Panc1 (cell line): ENCODE data around the gene CCDC127. TPM values are rescaled to one million over a fixed set of nuclear protein-coding genes. Genes with fewer than 3 reads are reported as not detected.

Experiments used
- ATAC-seq: fragments of 200-7000 bp; cut with Tn5 transposase; 2 replicates; pipeline ENCODE4 v1.9.1; 2020; ENCODE audit warnings: mild to moderate bottlenecking, moderate library complexity
- BruUV-seq: library from RNA; stranded (reverse); fragments of 400-500 nt; replicated peaks from 2 replicates; lab custom pipeline; 2021; lab: Mats Ljungman, UMichigan
- CTCF ChIA-PET: fragments of 300-600 bp; sonication (Branson Sonifier 250); formaldehyde crosslinking; loops from one replicate; lab custom pipeline; 2022; ENCODE audit warnings: antibody characterized with exemption; lab: Charles Lee
- POLR2A ChIA-PET: fragments of 300-600 bp; sonication (Branson Sonifier 250); formaldehyde crosslinking; loops from one replicate; lab custom pipeline; 2022; ENCODE audit warnings: antibody characterized with exemption; lab: Charles Lee
- DNase-seq: peaks from one replicate; pipeline ENCODE4 v3.0.0-alpha.2; 2010; ENCODE audit warnings: low read depth, low spot score
- H3K27ac ChIP-seq: 2 replicates; pipeline ENCODE4 v1.5.1; 2011; ENCODE audit warnings: mild to moderate bottlenecking, low read length, inconsistent platforms
- H3K27me3 ChIP-seq: fragments of 200-500 bp; sonication (Bioruptor generic); 2 replicates; pipeline ENCODE4 v1.6.0; 2014; ENCODE audit warnings: low read length, inconsistent platforms; ENCODE audit not compliant: control insufficient read depth, insufficient read depth
- H3K36me3 ChIP-seq: fragments of 200-500 bp; sonication (Bioruptor generic); 2 replicates; pipeline ENCODE4 v1.5.1; 2014; ENCODE audit warnings: inconsistent platforms, mild to moderate bottlenecking, low read length, moderate library complexity; ENCODE audit not compliant: control insufficient read depth, insufficient read depth
- H3K4me1 ChIP-seq: 2 replicates; pipeline ENCODE4 v1.5.1; 2011; ENCODE audit warnings: inconsistent platforms, mild to moderate bottlenecking, low read length, moderate library complexity; ENCODE audit not compliant: control insufficient read depth, insufficient read depth
- H3K4me3 ChIP-seq, 2 experiments: 2 replicates each; pipeline ENCODE4 v1.5.1; 2011 to 2012; ENCODE audit warnings: low read depth in 2 of 2, low read length in 2 of 2, mild to moderate bottlenecking in 2 of 2, inconsistent platforms in 1 of 2, moderate library complexity in 1 of 2
- H3K9me3 ChIP-seq: fragments of 200-500 bp; sonication (Bioruptor generic); 2 replicates; pipeline ENCODE4 v1.5.1; 2014; ENCODE audit warnings: low read depth, mild to moderate bottlenecking, inconsistent platforms, low read length, moderate library complexity; ENCODE audit not compliant: control insufficient read depth, insufficient read depth
- POLR2AphosphoS5 ChIP-seq: IDR thresholded peaks from 2 replicates; pipeline ENCODE4 v1.6.1; 2012; ENCODE audit warnings: mild to moderate bottlenecking, low read depth, low read length, moderate library complexity
- REST ChIP-seq, 2 experiments: IDR thresholded peaks; 2 replicates each; pipeline ENCODE4 v1.6.1; 2011 to 2012; ENCODE audit warnings: low read depth in 2 of 2, control low read depth in 1 of 2, low read length in 1 of 2, mild to moderate bottlenecking in 1 of 2, moderate library complexity in 1 of 2; ENCODE audit not compliant: insufficient read depth in 1 of 2
- SIN3A ChIP-seq: IDR thresholded peaks from 2 replicates; pipeline ENCODE4 v1.6.1; 2012; ENCODE audit warnings: low read depth, mild to moderate bottlenecking, low read length, moderate library complexity, borderline replicate concordance; ENCODE audit not compliant: insufficient read depth
- TCF7L2 ChIP-seq: IDR thresholded peaks from 2 replicates; pipeline ENCODE4 v1.6.1; 2011; ENCODE audit warnings: mild to moderate bottlenecking, low read depth, low read length, inconsistent platforms
- in situ Hi-C: cut with HindIII; loops from 2 replicates; pipeline ENCODE4 v1.10.0; 2016; ENCODE audit warnings: low sequenced_read_pairs, low pct_unique_long_range_greater_than_20kb
- intact Hi-C: fragments of 100-400 bp; cut with micrococcal nuclease; formaldehyde crosslinking; loops from one replicate; pipeline ENCODE4 v1.10.0; 2022; ENCODE audit not compliant: unreplicated experiment
- total RNA-seq: library from RNA; stranded (reverse); gene quantifications from one replicate; pipeline ENCODE4 v1.2.1, GENCODE V29; 2021; ENCODE audit not compliant: unreplicated experiment
- TF ChIP-seq, protein P1 (sequence below): fragments of 450-650 bp; IDR thresholded peaks from 2 replicates; pipeline ENCODE4 v1.5.1; 2017; ENCODE audit warnings: mild to moderate bottlenecking

Gene CCDC127
- total RNA-seq, 1 experiment from 2014 or later = 8.1 TPM

GRCh38 chr5:207599-207998 is 10.4 kb downstream of the CCDC127 start:
- ATAC-seq = no peak
- H3K4me3 ChIP-seq = no peak overlapping the region
- H3K27me3 ChIP-seq = no peaks in the 10 kb centered on the region
- ChIA-PET POLR2A (no interaction called here), CTCF (no interaction called here)
- H3K9me3 ChIP-seq = no peaks in the 10 kb centered on the region
- TF ChIP-seq POLR2AphosphoS5 = no peak
- no peak for TF ChIP-seq SIN3A
- no peak for TF ChIP-seq REST (IDR thresholded peaks at IDR 0.05; ENCODE audit: insufficient read depth in 1 of 2, low read depth in 2 of 2, low read length in 1 of 2)
- TF ChIP-seq, protein P1, sequence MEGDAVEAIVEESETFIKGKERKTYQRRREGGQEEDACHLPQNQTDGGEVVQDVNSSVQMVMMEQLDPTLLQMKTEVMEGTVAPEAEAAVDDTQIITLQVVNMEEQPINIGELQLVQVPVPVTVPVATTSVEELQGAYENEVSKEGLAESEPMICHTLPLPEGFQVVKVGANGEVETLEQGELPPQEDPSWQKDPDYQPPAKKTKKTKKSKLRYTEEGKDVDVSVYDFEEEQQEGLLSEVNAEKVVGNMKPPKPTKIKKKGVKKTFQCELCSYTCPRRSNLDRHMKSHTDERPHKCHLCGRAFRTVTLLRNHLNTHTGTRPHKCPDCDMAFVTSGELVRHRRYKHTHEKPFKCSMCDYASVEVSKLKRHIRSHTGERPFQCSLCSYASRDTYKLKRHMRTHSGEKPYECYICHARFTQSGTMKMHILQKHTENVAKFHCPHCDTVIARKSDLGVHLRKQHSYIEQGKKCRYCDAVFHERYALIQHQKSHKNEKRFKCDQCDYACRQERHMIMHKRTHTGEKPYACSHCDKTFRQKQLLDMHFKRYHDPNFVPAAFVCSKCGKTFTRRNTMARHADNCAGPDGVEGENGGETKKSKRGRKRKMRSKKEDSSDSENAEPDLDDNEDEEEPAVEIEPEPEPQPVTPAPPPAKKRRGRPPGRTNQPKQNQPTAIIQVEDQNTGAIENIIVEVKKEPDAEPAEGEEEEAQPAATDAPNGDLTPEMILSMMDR = no peak
- TF ChIP-seq TCF7L2 = no peak
- DNase-seq = no peak
- in situ Hi-C loops = no loop called here
- intact Hi-C loops = no loop called here
- no TSS peak for BruUV-seq
- H3K4me1 ChIP-seq = peaks cover 27% of the 10 kb centered on the region
- no peak overlapping the region for H3K27ac ChIP-seq
- no peaks in the 10 kb centered on the region for H3K36me3 ChIP-seq

DNA sequence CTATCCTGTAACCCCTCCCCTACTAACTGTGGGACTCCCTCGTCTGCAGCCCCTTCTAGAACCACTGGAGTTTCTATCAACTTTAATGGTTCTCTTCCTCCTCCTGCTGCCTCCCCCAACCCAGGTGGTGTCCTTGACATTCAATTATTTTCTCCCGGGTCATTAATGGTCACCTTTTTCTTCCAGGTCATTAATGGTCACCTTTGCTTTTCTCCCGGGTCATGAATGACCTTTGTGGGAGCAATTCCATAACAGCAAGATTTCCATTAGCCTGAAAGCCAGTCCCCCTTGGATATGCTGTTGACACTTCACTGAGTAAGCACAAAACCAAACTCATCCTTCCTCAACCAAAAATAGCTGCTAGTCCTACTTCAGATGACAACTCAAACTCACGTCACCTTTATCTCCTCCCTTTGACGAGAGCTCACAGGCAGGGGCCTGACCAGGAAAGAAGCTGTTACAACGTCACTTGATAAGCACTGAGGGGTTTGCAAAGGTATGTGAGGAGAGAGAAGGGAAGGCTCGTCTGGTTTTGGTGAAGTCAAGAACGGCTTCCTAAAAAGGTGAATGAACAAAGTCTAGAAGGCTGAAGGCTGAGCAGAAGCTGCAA is 10.9 kb downstream of the CCDC127 start:
- no peaks in the 10 kb centered on the region for H3K36me3 ChIP-seq
- no peak overlapping the region for H3K27ac ChIP-seq
- BruUV-seq = no TSS peak
- no peak for DNase-seq
- H3K4me3 ChIP-seq = no peak overlapping the region
- H3K9me3 ChIP-seq = no peaks in the 10 kb centered on the region
- peaks cover 27% of the 10 kb centered on the region for H3K4me1 ChIP-seq
- TF ChIP-seq TCF7L2 (no peak), SIN3A (no peak), REST (IDR thresholded peaks at IDR 0.05; ENCODE audit: insufficient read depth in 1 of 2, low read depth in 2 of 2, low read length in 1 of 2) (no peak), POLR2AphosphoS5 (no peak)
- TF ChIP-seq, protein P1 = no peak
- no peak for ATAC-seq
- POLR2A ChIA-PET = no interaction called here
- intact Hi-C loops (no loop called here), in situ Hi-C loops (no loop called here)
- CTCF ChIA-PET = no interaction called here
- H3K27me3 ChIP-seq = no peaks in the 10 kb centered on the region
